DND-41 (cell line): ENCODE results near the gene ZNF12.
"Not testable (repeated sequence)": the region's sequence is repeated elsewhere in the genome, so short reads cannot be mapped to it uniquely, and the experiment has no call there.

Experiments used
- ATAC-seq: fragments of 200-7000 bp; cut with Tn5 transposase; 3 replicates; pipeline ENCODE4 v1.9.1; 2021; ENCODE audit warnings: low read depth; ENCODE audit not compliant: insufficient read depth
- DNase-seq: peaks from one replicate; pipeline ENCODE4 v3.0.0-alpha.2; 2020
- H2AFZ ChIP-seq: 2 replicates; pipeline ENCODE4 v1.6.0; 2012; ENCODE audit warnings: low read depth, low read length
- H3K27ac ChIP-seq: 2 replicates; pipeline ENCODE4 v1.5.1; 2012; ENCODE audit warnings: low read length, inconsistent platforms
- H3K27me3 ChIP-seq: fragments of 200-600 bp; sonication (generic); 2 replicates; pipeline ENCODE4 v1.6.0; 2012; ENCODE audit warnings: low read length, mild to moderate bottlenecking, inconsistent platforms; ENCODE audit not compliant: insufficient read depth, poor library complexity
- H3K36me3 ChIP-seq: 2 replicates; pipeline ENCODE4 v1.5.1; 2012; ENCODE audit warnings: low read length, inconsistent platforms; ENCODE audit not compliant: insufficient read depth
- H3K4me1 ChIP-seq: 2 replicates; pipeline ENCODE4 v1.5.1; 2012; ENCODE audit warnings: mild to moderate bottlenecking, low read length; ENCODE audit not compliant: insufficient read depth
- H3K4me2 ChIP-seq: 2 replicates; pipeline ENCODE4 v1.6.0; 2012; ENCODE audit warnings: mild to moderate bottlenecking, moderate library complexity, low read length, inconsistent platforms; ENCODE audit not compliant: insufficient read depth
- H3K4me3 ChIP-seq, 2 experiments: fragments of 200-600 bp in 1 of 2; shearing (Covaris generic) in 1 of 2; 2 replicates each; pipeline ENCODE4 v1.5.1; 2012 to 2016; ENCODE audit warnings: inconsistent platforms in 2 of 2, low read length in 2 of 2, mild to moderate bottlenecking in 2 of 2, low read depth in 1 of 2, moderate library complexity in 1 of 2
- H3K79me2 ChIP-seq: 2 replicates; pipeline ENCODE4 v1.6.0; 2012; ENCODE audit warnings: low read length, inconsistent platforms; ENCODE audit not compliant: insufficient read depth
- H3K9ac ChIP-seq: 2 replicates; pipeline ENCODE4 v1.6.0; 2012; ENCODE audit warnings: low read depth, mild to moderate bottlenecking, inconsistent platforms, low read length, moderate library complexity
- H3K9me3 ChIP-seq: 2 replicates; pipeline ENCODE4 v1.5.1; 2012; ENCODE audit warnings: low read length, moderate library complexity, mild to moderate bottlenecking, inconsistent platforms; ENCODE audit not compliant: insufficient read depth, severe bottlenecking
- H4K20me1 ChIP-seq: 2 replicates; pipeline ENCODE4 v1.6.0; 2012; ENCODE audit warnings: low read length; ENCODE audit not compliant: insufficient read depth
- EZH2 ChIP-seq: IDR thresholded peaks from 3 replicates; pipeline ENCODE4 v1.6.1; 2012; ENCODE audit warnings: borderline replicate concordance, low read depth, mild to moderate bottlenecking, moderate library complexity, low read length, inconsistent platforms; ENCODE audit not compliant: severe bottlenecking
- TF ChIP-seq, protein P1 (sequence below): IDR thresholded peaks from 2 replicates; pipeline ENCODE4 v1.5.1; 2012; ENCODE audit warnings: borderline replicate concordance, low read length, moderate library complexity, mild to moderate bottlenecking; ENCODE audit not compliant: poor library complexity, severe bottlenecking; ENCODE audit errors: extremely low read depth

Gene ZNF12

DNA sequence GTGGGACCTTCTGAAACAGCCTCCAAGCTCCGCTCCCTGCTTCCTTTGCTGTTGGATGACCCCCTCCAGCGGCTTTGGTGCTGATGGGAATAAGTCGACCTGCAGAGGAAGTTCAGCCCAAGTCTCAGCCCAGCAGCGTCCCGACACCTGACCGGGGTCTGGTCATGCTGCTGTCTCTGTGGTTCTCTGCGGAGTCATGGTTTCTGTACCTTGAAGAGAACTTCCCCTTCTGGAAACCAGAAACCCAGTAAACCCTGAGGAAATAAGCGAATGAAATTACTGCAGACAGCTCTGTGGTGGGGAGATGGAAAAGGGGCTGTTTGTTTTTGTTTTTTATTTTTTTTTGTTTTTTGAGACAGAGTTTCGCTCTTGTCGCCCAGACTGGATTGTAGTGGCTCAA is 18.3 kb upstream of the ZNF12 start:
- no peak overlapping the region for H3K27ac ChIP-seq
- no peak overlapping the region for H3K4me3 ChIP-seq
- H3K79me2 ChIP-seq, result peaks cover 8% of the 10 kb centered on the region
- no peak for DNase-seq
- H4K20me1 ChIP-seq, result no peaks in the 10 kb centered on the region
- H3K36me3 ChIP-seq, result peaks cover 3% of the 10 kb centered on the region; the same call in 1 of the 2 replicates
- no peak overlapping the region for H3K4me2 ChIP-seq
- peaks cover 8% of the 10 kb centered on the region for H3K4me1 ChIP-seq
- TF ChIP-seq EZH2, result no peak
- TF ChIP-seq, protein P1, sequence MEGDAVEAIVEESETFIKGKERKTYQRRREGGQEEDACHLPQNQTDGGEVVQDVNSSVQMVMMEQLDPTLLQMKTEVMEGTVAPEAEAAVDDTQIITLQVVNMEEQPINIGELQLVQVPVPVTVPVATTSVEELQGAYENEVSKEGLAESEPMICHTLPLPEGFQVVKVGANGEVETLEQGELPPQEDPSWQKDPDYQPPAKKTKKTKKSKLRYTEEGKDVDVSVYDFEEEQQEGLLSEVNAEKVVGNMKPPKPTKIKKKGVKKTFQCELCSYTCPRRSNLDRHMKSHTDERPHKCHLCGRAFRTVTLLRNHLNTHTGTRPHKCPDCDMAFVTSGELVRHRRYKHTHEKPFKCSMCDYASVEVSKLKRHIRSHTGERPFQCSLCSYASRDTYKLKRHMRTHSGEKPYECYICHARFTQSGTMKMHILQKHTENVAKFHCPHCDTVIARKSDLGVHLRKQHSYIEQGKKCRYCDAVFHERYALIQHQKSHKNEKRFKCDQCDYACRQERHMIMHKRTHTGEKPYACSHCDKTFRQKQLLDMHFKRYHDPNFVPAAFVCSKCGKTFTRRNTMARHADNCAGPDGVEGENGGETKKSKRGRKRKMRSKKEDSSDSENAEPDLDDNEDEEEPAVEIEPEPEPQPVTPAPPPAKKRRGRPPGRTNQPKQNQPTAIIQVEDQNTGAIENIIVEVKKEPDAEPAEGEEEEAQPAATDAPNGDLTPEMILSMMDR, result no peak
- no peak overlapping the region for H3K9ac ChIP-seq
- ATAC-seq, result no peak
- no peaks in the 10 kb centered on the region for H3K9me3 ChIP-seq
- H3K27me3 ChIP-seq, result no peaks in the 10 kb centered on the region
- no peak overlapping the region for H2AFZ ChIP-seq

DNA sequence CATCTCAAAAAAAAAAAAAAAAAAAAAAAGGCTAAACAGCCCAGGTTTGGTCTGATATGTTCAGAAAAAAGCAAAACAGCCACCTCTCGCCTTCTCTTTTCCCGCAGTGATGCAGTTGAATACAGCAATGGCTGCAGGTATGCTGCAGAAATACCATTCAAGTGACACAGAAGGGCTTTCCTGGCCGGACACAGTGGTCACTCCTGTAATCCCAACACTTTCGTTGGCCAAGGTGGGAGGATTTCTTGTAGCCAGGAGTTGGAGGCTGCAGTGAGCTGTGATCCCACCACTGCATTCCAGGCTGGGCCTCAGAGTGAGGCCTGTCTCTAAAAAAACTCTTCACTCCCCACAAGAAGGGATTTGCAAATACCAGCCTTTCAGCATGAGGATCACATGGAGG is 17.6 kb upstream of the ZNF12 start:
- H3K4me1 ChIP-seq, H3K9ac ChIP-seq, H3K27ac ChIP-seq, H4K20me1 ChIP-seq, H3K4me2 ChIP-seq, H3K27me3 ChIP-seq, H3K9me3 ChIP-seq, H3K79me2 ChIP-seq, H3K36me3 ChIP-seq, H3K4me3 ChIP-seq, ATAC-seq, H2AFZ ChIP-seq, DNase-seq: not testable (repeated sequence)

DNA sequence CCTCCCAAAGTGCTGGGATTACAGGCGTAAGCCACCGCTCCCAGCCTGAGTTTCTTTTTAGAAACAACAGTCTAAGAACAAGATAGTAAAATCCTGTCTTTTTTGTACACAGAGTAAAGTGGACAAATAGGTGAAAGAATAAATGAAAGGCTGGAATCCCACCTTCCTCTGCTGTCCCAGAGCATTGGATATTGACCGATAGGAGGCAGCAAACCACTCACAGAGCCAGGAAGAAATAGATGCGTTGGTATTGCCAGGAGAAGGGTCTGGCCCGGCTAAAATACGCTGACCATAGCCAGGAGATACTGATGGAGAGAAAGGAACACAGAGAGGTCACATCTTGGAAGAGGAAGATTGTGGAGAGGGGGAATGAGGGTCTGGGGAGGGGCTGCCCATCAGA is 11.4 kb upstream of the ZNF12 start:
- no peaks in the 10 kb centered on the region for H4K20me1 ChIP-seq
- H3K79me2 ChIP-seq, result no peaks in the 10 kb centered on the region
- no peaks in the 10 kb centered on the region for H3K36me3 ChIP-seq
- no peak overlapping the region for H3K9ac ChIP-seq
- no peak for TF ChIP-seq EZH2
- TF ChIP-seq, protein P1, result no peak
- no peaks in the 10 kb centered on the region for H3K27me3 ChIP-seq
- no peak overlapping the region for H3K4me3 ChIP-seq
- H3K4me2 ChIP-seq, result no peak overlapping the region
- no peak overlapping the region for H2AFZ ChIP-seq
- ATAC-seq, result no peak
- H3K27ac ChIP-seq, result no peak overlapping the region
- H3K9me3 ChIP-seq, result no peaks in the 10 kb centered on the region
- no peaks in the 10 kb centered on the region for H3K4me1 ChIP-seq
- no peak for DNase-seq

DNA sequence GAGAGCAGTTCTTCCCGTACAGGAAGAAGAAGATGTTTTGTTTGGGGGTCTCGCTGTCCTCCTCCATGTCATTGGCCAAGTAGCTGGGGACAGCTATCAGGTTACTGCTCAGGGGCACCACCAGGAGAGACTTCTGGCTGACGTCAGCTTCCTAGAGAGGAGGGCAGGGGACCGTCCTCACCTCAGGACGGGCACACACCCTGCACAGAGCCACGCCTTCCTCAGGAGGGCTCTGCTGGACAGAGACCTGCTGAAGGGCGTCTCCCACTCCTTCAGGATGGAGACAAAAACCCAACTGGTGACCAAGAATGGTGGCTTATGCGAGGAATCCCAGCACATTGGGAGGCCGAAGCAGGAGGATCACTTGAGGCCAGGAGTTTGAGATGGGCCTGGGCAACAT is 9.2 kb upstream of the ZNF12 start:
- H4K20me1 ChIP-seq, H3K4me3 ChIP-seq, H3K79me2 ChIP-seq, H3K27me3 ChIP-seq, H3K4me1 ChIP-seq, H2AFZ ChIP-seq, ATAC-seq, H3K27ac ChIP-seq, H3K4me2 ChIP-seq, H3K9me3 ChIP-seq, DNase-seq, H3K36me3 ChIP-seq, H3K9ac ChIP-seq: not testable (repeated sequence)

DNA sequence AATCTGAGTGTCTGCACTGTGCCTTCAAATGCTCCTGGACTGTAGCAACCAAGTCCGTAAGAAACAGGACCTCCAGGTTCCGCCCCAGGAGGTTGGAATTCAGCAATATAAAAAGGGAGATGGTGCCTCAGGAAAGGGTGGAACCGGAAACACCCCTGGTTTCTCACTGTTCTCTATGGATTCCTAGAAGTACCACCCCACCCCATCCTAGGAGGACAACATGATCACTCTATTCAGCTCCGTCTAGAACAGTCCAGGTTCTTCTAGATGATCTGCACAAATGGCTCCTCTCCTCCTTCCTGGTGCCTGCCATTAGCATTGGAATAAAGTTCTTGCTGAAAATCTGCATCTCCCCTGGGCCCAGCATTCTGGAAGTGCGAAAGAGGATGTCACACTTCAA is 7.6 kb upstream of the ZNF12 start:
- no peaks in the 10 kb centered on the region for H4K20me1 ChIP-seq
- H3K27me3 ChIP-seq, result no peaks in the 10 kb centered on the region
- ATAC-seq (no peak), DNase-seq (no peak)
- H3K27ac ChIP-seq, result no peak overlapping the region
- no peak overlapping the region for H2AFZ ChIP-seq
- TF ChIP-seq EZH2, result no peak
- TF ChIP-seq, protein P1, result no peak
- H3K4me2 ChIP-seq, result no peak overlapping the region
- no peaks in the 10 kb centered on the region for H3K9me3 ChIP-seq
- H3K79me2 ChIP-seq, result no peaks in the 10 kb centered on the region
- no peaks in the 10 kb centered on the region for H3K4me1 ChIP-seq
- no peaks in the 10 kb centered on the region for H3K36me3 ChIP-seq
- no peak overlapping the region for H3K9ac ChIP-seq
- no peak overlapping the region for H3K4me3 ChIP-seq
